Cortex of kidney (tissue), 1 donor: ENCODE measurements around the gene MBTPS2.

Experiments
- DNase-seq: peaks from one replicate; lab custom pipeline; 2025; lab: John Stamatoyannopoulos, UW

Gene MBTPS2

GRCh38 chrX:21934414-21934813, 95.0 kb downstream of the MBTPS2 start:
- DNase-seq = no peak
